ENCODE measurements around the gene ATP11B.

The ATP11B gene

DNA sequence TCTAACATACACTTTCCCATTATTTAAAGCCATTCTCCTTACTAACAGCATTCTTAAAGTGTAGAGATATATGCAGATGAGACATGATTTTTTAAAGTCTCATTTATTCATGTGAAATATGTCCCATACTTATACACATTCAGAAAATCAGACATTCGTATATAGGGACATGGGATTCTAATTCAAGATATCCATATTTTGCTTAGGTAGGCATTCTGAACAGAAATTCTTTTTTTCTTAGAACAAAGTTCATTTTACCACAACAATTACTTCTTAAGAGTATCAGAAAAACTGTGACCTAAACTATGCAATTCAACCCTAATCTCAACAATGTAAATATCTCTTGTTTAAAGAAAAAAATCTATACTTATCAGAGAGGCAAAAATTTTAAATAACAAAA is 170.9 kb downstream of the ATP11B start:
- Histone ChIP-seq H3K4me3 (ENCODE audit: insufficient read depth, low read depth, low read length, poor library complexity, severe bottlenecking) (no peak overlapping the region), H3K27me3 (replicated peaks; ENCODE audit: control insufficient read depth, insufficient read depth, low read length, poor library complexity, severe bottlenecking) (no peaks in the 10 kb centered on the region), H3K36me3 (ENCODE audit: control insufficient read depth, insufficient read depth, low read length) (peaks cover 6% of the 10 kb centered on the region), H3K9me3 (ENCODE audit: control insufficient read depth, low read length) (no peaks in the 10 kb centered on the region), H3K27ac (ENCODE audit: insufficient read depth, low read length, poor library complexity, severe bottlenecking) (no peak overlapping the region), H3K4me1 (ENCODE audit: control insufficient read depth, insufficient read depth, low read length, poor library complexity, severe bottlenecking) (peaks cover 3% of the 10 kb centered on the region)
- no peak for DNase-seq

DNA sequence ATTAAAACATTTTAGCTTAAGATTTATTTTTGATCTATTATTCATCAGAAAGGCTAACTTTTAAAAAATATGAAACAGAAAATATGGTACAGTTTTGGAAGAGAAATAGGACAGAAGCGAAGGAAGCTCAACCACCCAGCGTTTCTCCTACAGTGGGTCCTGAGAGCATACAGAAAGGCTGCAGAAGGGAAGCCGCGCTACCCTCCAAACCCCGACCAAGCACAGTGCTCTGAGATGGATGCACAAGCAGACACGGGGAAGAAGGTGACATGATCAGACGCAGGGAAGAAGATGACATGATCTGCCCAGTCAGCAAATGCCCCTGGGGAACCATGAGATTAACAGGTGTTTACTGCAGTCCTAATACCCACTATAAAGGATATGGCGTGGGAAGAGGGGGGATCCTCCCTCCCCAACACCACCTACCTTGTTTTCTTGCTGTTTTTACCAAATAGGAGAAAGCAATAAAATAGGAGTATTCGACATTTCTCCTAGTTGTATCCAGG is 172.6 kb downstream of the ATP11B start:
- Histone ChIP-seq H3K27ac (ENCODE audit: insufficient read depth, low read length, poor library complexity, severe bottlenecking) (no peak overlapping the region), H3K4me3 (ENCODE audit: insufficient read depth, low read depth, low read length, poor library complexity, severe bottlenecking) (no peak overlapping the region)

DNA sequence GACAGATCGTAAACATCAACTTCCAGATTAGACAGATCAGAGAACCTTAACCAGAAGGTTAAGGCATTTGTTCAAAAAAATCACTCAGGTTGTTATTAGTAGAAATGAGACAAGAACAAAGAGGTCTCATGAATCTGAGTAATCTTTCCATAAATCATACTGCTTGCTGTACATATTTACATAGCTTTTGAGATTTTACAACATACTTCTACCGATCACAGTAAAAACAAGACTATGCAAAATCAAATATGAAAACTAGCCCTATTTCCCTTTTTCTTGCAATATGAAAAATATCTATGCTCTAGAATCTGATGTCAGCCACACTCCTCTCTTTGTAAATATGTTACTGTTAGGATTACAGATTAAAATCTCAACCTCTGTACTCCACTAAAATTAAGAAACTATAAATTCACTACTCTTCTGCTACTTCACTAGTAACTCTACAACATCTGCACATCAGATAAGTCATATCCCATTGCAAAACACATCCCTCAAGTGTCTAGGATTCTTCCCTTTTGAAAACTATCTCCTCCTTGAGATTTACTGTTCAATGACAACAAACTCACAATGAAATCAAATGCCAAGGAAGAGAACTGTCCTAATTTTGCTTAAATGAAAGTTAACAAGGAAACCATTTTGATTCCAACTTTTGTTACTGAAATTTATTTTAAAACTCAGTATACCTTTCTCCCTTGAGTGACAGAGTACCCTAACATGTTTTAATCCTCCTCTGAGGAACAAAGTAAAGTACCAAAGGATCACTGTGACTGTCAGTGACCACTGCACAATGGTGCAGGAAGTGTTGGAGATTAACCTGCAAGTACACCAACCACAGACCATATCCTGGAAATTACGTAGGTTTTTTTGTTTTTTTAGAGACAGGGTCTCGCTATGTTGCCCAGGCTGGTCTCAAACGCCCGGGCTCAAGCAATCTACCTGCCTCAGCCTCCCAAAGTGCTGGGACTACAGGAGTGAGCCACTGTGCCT is 174.2 kb downstream of the ATP11B start:
- Histone ChIP-seq H3K4me1 (ENCODE audit: control insufficient read depth, insufficient read depth, low read length, poor library complexity, severe bottlenecking) (peaks cover 3% of the 10 kb centered on the region), H3K27me3 (replicated peaks; ENCODE audit: control insufficient read depth, insufficient read depth, low read length, poor library complexity, severe bottlenecking) (no peaks in the 10 kb centered on the region), H3K36me3 (ENCODE audit: control insufficient read depth, insufficient read depth, low read length) (peaks cover 6% of the 10 kb centered on the region), H3K4me3 (ENCODE audit: insufficient read depth, low read depth, low read length, poor library complexity, severe bottlenecking) (no peak overlapping the region), H3K27ac (ENCODE audit: insufficient read depth, low read length, poor library complexity, severe bottlenecking) (no peak overlapping the region), H3K9me3 (ENCODE audit: control insufficient read depth, low read length) (no peaks in the 10 kb centered on the region)
- no peak for DNase-seq

More for the DNA sequence above, 172.6 kb downstream of the ATP11B start:
- peaks cover 3% of the 10 kb centered on the region for H3K4me1 ChIP-seq (ENCODE audit: control insufficient read depth, insufficient read depth, low read length, poor library complexity, severe bottlenecking)
- no peaks in the 10 kb centered on the region for H3K9me3 ChIP-seq (ENCODE audit: control insufficient read depth, low read length)
- DNase-seq, result no peak
- H3K27me3 ChIP-seq (replicated peaks; ENCODE audit: control insufficient read depth, insufficient read depth, low read length, poor library complexity, severe bottlenecking), result no peaks in the 10 kb centered on the region
- H3K36me3 ChIP-seq (ENCODE audit: control insufficient read depth, insufficient read depth, low read length), result peaks cover 6% of the 10 kb centered on the region

DNA sequence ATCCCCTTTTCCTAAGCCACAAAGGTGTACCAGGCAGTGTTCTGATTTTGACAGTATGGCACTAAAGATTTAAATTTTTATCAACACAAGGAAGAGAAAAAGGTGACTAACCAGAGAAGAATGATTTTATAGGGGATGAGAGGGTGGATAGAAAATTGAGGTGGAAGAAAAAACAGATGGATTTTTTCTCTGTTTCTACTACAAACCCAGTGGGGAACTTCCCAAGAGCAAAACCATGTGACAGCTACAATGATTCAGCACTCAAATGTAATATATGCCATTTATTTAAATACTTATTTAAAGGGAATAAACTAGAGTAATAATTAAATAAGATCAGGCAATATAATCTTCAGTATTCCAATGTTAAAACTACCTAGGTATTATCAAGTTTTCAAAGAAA is 176.0 kb downstream of the ATP11B start:
- Histone ChIP-seq H3K36me3 (ENCODE audit: control insufficient read depth, insufficient read depth, low read length) (no peaks in the 10 kb centered on the region), H3K27ac (ENCODE audit: insufficient read depth, low read length, poor library complexity, severe bottlenecking) (no peak overlapping the region), H3K4me1 (ENCODE audit: control insufficient read depth, insufficient read depth, low read length, poor library complexity, severe bottlenecking) (peaks cover 3% of the 10 kb centered on the region), H3K9me3 (ENCODE audit: control insufficient read depth, low read length) (no peaks in the 10 kb centered on the region), H3K27me3 (replicated peaks; ENCODE audit: control insufficient read depth, insufficient read depth, low read length, poor library complexity, severe bottlenecking) (no peaks in the 10 kb centered on the region), H3K4me3 (ENCODE audit: insufficient read depth, low read depth, low read length, poor library complexity, severe bottlenecking) (no peak overlapping the region)
- DNase-seq, result no peak

DNA sequence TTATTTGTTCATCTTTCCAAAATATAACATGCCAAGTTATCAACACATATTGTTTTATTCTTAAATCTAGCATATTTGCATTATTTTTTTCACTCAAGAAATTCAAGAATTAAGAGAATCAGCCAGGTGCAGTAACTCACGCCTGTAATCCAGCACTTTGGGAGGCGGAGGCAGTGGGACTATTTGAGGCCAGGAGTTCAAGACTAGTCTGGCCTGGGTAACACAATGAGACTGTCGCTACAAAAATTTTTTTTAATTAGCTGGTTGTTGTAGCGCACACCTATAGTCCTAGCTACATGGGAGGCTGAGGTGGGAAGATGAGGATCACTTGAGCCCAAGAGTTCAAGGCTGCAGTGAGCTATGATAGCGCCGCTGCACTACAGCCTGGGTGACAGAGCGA is 176.5 kb downstream of the ATP11B start:
- Histone ChIP-seq H3K4me3 (ENCODE audit: insufficient read depth, low read depth, low read length, poor library complexity, severe bottlenecking) (no peak overlapping the region), H3K36me3 (ENCODE audit: control insufficient read depth, insufficient read depth, low read length) (no peaks in the 10 kb centered on the region), H3K4me1 (ENCODE audit: control insufficient read depth, insufficient read depth, low read length, poor library complexity, severe bottlenecking) (peaks cover 3% of the 10 kb centered on the region), H3K9me3 (ENCODE audit: control insufficient read depth, low read length) (no peaks in the 10 kb centered on the region), H3K27me3 (replicated peaks; ENCODE audit: control insufficient read depth, insufficient read depth, low read length, poor library complexity, severe bottlenecking) (no peaks in the 10 kb centered on the region), H3K27ac (ENCODE audit: insufficient read depth, low read length, poor library complexity, severe bottlenecking) (no peak overlapping the region)
- DNase-seq, result no peak

DNA sequence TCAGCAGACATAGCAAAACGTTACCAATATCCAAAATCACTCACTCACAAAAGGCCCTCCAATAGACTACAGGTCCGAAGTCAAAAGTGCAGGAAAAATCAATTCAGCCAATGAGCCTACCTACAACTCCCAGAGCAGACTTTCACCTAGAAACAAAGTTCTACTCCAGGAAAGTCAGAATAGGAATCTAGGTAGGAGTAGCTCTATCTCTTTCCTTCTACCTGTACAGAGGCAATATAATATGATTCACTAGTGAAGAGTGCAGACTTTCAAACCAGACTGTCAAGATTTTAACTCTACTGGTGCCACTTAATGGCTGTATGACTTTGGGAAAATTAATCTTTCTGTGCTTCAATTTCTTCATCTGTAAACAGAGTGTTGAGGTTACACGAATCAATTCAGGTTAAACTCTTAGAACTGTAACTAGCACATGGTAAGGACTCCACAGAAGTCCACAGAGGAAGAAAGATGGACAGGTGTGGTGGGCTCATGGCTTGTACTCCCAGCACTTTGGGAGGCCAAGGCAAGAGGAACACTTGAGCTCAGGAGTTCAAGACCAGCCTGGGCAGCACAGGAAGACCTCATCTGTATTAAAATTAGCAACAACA is 177.6 kb downstream of the ATP11B start:
- no peak for DNase-seq
- Histone ChIP-seq H3K27ac (ENCODE audit: insufficient read depth, low read length, poor library complexity, severe bottlenecking) (no peak overlapping the region), H3K36me3 (ENCODE audit: control insufficient read depth, insufficient read depth, low read length) (no peaks in the 10 kb centered on the region), H3K4me3 (ENCODE audit: insufficient read depth, low read depth, low read length, poor library complexity, severe bottlenecking) (no peak overlapping the region), H3K27me3 (replicated peaks; ENCODE audit: control insufficient read depth, insufficient read depth, low read length, poor library complexity, severe bottlenecking) (no peaks in the 10 kb centered on the region), H3K4me1 (ENCODE audit: control insufficient read depth, insufficient read depth, low read length, poor library complexity, severe bottlenecking) (peaks cover 3% of the 10 kb centered on the region), H3K9me3 (ENCODE audit: control insufficient read depth, low read length) (no peaks in the 10 kb centered on the region)

All from effector memory CD4-positive, alpha-beta T cell (primary cell).